ENCODE measurements around the gene CCDC124. TPM values are rescaled to one million over a fixed set of nuclear protein-coding genes. Genes with fewer than 3 reads are reported as not detected.

The CCDC124 gene
- total RNA-seq, 4 donors from 2014 or later = 36.9 to 93.5 (median 41.4) TPM

GRCh38 chr19:17988161-17988560, 55.3 kb downstream of the CCDC124 start:
- Histone ChIP-seq H3K9me3 (no peaks in the 10 kb centered on the region), H3K4me1 (no peaks in the 10 kb centered on the region), H3K27me3 (no peaks in the 10 kb centered on the region), H3K36me3 (no peaks in the 10 kb centered on the region), H3K27ac (no peak overlapping the region), H3K4me3 (no peak overlapping the region)
- no peak for DNase-seq
- no peak for TF ChIP-seq POLR2A (IDR thresholded peaks at IDR 0.05)
- TF ChIP-seq CTCF (IDR thresholded peaks at IDR 0.05) = no peak
- TF ChIP-seq POLR2AphosphoS5 (IDR thresholded peaks at IDR 0.05) = no peak
- no peak for TF ChIP-seq EP300 (IDR thresholded peaks at IDR 0.05; ENCODE audit: low read depth)
- in situ Hi-C loops (cut with MboI; ENCODE audit: low pct_ligation_motif_present in 1 of 4, low pct_unique_long_range_greater_than_20kb in 1 of 4, low sequenced_read_pairs in 3 of 4) (loop anchor here in 1 of 4 donors (25.0 kb wide), 1 partner anchor 126 kb away; the partner anchor contains the start of genes RPL18A and SLC5A5), intact Hi-C loops (cut with DNase I; ENCODE audit: low total_unique reads) (no loop called here)
- WGBS, 2 donors (ENCODE audit: low coverage in 1 of 2) = 77 to 82% methylated on average over 3 to 13 of the region's 13 CpGs

DNA sequence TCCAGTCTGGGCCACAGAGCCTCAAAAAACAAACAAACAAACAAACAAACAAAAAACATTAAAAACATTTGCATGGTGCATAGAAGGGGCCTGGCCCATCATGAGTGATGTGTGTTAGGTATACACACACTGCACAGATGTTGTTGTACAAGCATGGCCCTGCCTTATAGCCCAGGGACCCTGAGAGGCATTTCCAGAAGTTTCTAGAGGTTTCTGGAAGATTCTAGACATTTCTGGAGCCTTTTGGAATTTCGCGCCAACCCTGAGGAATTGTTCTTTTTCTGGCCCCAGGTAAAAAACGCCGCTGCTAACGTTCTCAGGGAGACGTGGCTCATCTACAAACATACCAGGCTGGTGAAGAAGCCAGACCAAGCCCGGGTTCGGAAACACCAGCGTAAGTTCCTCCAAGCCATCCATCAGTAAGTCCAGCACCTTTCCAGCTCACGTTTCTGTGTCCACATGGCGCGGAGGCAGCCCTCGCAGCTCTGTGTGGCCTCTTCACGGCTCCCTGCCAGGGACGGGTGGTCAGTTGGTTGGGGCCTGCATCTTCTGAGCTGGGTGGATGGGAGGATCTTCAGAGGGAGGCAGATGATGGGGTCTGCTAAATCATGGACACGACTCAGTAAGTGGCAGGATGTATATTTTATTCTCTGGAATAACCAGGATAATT, 56.7 kb downstream of the CCDC124 start:
- intact Hi-C loops (cut with DNase I; ENCODE audit: low total_unique reads) (loop anchor here (10.0 kb wide), 1 partner anchor 135 kb away; the partner anchor contains the start of gene RPL18A), in situ Hi-C loops (cut with MboI; ENCODE audit: low pct_ligation_motif_present in 1 of 4, low pct_unique_long_range_greater_than_20kb in 1 of 4, low sequenced_read_pairs in 3 of 4) (loop anchor here (5.0 to 25.0 kb wide), 5 partner anchors 37 to 127 kb away; partner anchors contain the start of genes RPL18A (in 1 of the 4) and SLC5A5 (in 1 of the 4))
- Histone ChIP-seq H3K27ac (no peak overlapping the region), H3K9me3 (no peaks in the 10 kb centered on the region), H3K4me1 (no peaks in the 10 kb centered on the region), H3K27me3 (peaks cover 4% of the 10 kb centered on the region), H3K4me3 (no peak overlapping the region), H3K36me3 (no peaks in the 10 kb centered on the region)
- TF ChIP-seq POLR2AphosphoS5 (IDR thresholded peaks at IDR 0.05) (no peak), EP300 (IDR thresholded peaks at IDR 0.05; ENCODE audit: low read depth) (no peak), CTCF (IDR thresholded peaks at IDR 0.05) (no peak), POLR2A (IDR thresholded peaks at IDR 0.05) (no peak)
- 90% methylated on average over 16 of the region's 16 CpGs; no CpG with 5 or more reads in 1 of the 2 donors for WGBS, 2 donors (ENCODE audit: low coverage in 1 of 2)
- DNase-seq = no peak

DNA sequence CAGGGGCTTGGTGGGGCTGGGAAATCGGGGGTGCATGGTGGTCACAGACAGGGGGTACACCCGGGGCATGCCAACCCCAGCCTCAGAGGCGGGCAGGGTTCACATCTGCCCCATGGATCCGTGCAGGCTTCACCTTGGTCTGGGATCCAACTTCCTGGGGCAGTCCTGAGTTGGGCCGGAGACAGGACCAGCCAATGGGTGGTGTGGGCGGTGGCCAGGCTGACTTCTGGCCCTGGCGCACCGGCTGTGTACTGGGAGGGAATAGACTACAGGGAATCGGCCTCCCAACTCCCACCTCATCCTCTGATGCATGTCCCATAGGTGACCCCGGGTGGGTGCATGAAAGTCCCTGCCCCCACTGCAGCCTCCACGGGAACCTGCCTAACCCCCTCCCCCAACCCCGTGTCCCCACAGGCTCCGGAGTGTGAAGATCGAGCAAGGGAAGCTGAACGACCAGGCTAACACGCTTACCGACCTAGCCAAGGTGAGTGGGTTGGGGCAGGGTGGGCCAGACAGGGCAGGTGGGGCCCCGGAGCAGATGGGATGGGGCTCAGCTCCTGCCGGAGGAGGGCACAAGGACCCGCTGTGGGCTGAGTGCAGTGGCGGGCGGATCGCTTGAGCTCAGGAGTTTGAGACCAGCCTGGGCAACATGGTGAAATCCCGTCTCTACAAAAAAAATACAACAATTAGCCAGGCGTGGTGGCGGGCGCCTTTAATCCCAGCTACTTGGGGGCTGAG, 60.4 kb downstream of the CCDC124 start:
- no peak for TF ChIP-seq POLR2A (IDR thresholded peaks at IDR 0.05)
- H3K9me3 ChIP-seq = no peaks in the 10 kb centered on the region
- H3K4me3 ChIP-seq = no peak overlapping the region
- H3K4me1 ChIP-seq = no peaks in the 10 kb centered on the region
- H3K36me3 ChIP-seq = no peaks in the 10 kb centered on the region
- H3K27me3 ChIP-seq = peaks cover 13% of the 10 kb centered on the region
- intact Hi-C loops (cut with DNase I; ENCODE audit: low total_unique reads) (loop anchor here (10.0 kb wide), 1 partner anchor 138 kb away; the partner anchor contains the start of gene RPL18A), in situ Hi-C loops (cut with MboI; ENCODE audit: low pct_ligation_motif_present in 1 of 4, low pct_unique_long_range_greater_than_20kb in 1 of 4, low sequenced_read_pairs in 3 of 4) (loop anchor here (5.0 to 25.0 kb wide), 5 partner anchors 41 to 131 kb away; partner anchors contain the start of genes RPL18A (in 1 of the 4) and SLC5A5 (in 1 of the 4))
- 74 to 88% methylated on average over 8 to 27 of the region's 27 CpGs for WGBS, 2 donors (ENCODE audit: low coverage in 1 of 2)
- H3K27ac ChIP-seq = no peak overlapping the region
- no peak for DNase-seq

Small RNA genes within 50 kb of the gene (small RNA-seq; reads per million reads assigned to genes)
- gene RNA5SP468 = 0 reads per million in 4 donors

Other genes starting within 250 kb of the CCDC124 start
- 1 to 10 TPM in 1 of 4 donors, under 1 TPM in 3; under 0.01 to 1.9 (median 0.30) TPM for gene UNC13A, start 244.7 kb upstream of the CCDC124 start, total RNA-seq
- 100 to 1,000 TPM in 2 of 4 donors, 10 to 100 TPM in 2; 30.2 to 159 (median 68.0) TPM for gene MAP1S, start 213.5 kb upstream of the CCDC124 start, total RNA-seq
- 10 to 100 TPM in 1 of 4 donors, 1 to 10 TPM in 2, under 1 TPM in 1; 0.60 to 26.9 (median 3.8) TPM for gene FCHO1, start 181.5 kb upstream of the CCDC124 start, total RNA-seq
- gene B3GNT3, start 137.9 kb upstream of the CCDC124 start, total RNA-seq = 100 to 1,000 TPM in 3 of 4 donors, 10 to 100 TPM in 1; 52.1 to 180 (median 144) TPM
- gene INSL3, start 111.5 kb upstream of the CCDC124 start, total RNA-seq = not detected
- 10 to 100 TPM in 1 of 4 donors, 1 to 10 TPM in 3; 2.3 to 22.1 (median 8.5) TPM for gene JAK3, start 85.0 kb upstream of the CCDC124 start, total RNA-seq
- 1,000 to 10,000 TPM in 3 of 4 donors, 100 to 1,000 TPM in 1; 727 to 1,372 (median 1,071) TPM for gene RPL18A, start 73.1 kb upstream of the CCDC124 start, total RNA-seq
- not detected for gene SLC5A5, start 61.1 kb upstream of the CCDC124 start, total RNA-seq
- gene KCNN1, start 34.1 kb downstream of the CCDC124 start, total RNA-seq = 1 to 10 TPM in 1 of 4 donors, not detected in 3; 1.6 TPM
- gene ARRDC2, start 75.2 kb downstream of the CCDC124 start, total RNA-seq = 10 to 100 TPM; 28.9 to 69.6 (median 42.7) TPM
- 1 to 10 TPM in 1 of 4 donors, under 1 TPM in 1, not detected in 2; 0.55 to 2.1 TPM for gene IL12RB1, start 153.9 kb downstream of the CCDC124 start, total RNA-seq
- 10 to 100 TPM; 27.2 to 53.5 (median 32.7) TPM for gene MAST3, start 164.8 kb downstream of the CCDC124 start, total RNA-seq
- 100 to 1,000 TPM in 1 of 4 donors, 10 to 100 TPM in 3; 30.5 to 135 (median 31.2) TPM for gene PIK3R2, start 220.1 kb downstream of the CCDC124 start, total RNA-seq
- 10 to 100 TPM in 3 of 4 donors, 1 to 10 TPM in 1; 10.0 to 50.8 (median 32.8) TPM for gene IFI30, start 240.8 kb downstream of the CCDC124 start, total RNA-seq

Measured in transverse colon (tissue), 4 donors.